Colonic mucosa (tissue), 4 donors: ENCODE data around the gene LYZL2. TPM values are rescaled to one million over a fixed set of nuclear protein-coding genes. Genes with fewer than 3 reads are reported as not detected.
"Not testable (repeated sequence)": the region's sequence is repeated elsewhere in the genome, so short reads cannot be mapped to it uniquely, and the experiment has no call there.

Experiments used
- DNase-seq: peaks from one replicate; pipeline ENCODE4 v3.0.0-alpha.2; 2020
- H3K27ac ChIP-seq: fragments of 200-600 bp; one replicate; pipeline ENCODE4 v1.8.0; 2021
- H3K27me3 ChIP-seq: fragments of 200-600 bp; one replicate; pipeline ENCODE4 v1.8.0; 2021
- H3K36me3 ChIP-seq: fragments of 200-600 bp; one replicate; pipeline ENCODE4 v1.8.0; 2021
- H3K4me1 ChIP-seq: fragments of 200-600 bp; one replicate; pipeline ENCODE4 v1.8.0; 2021; ENCODE audit warnings: mild to moderate bottlenecking
- H3K4me3 ChIP-seq: fragments of 200-600 bp; one replicate; pipeline ENCODE4 v1.8.0; 2021
- H3K9ac ChIP-seq, 2 donors: one replicate each; pipeline ENCODE4 v1.7.0; 2013; ENCODE audit warnings: control low read depth in 2 of 2, low read depth in 2 of 2, low read length in 2 of 2
- H3K9me3 ChIP-seq: fragments of 200-600 bp; one replicate; pipeline ENCODE4 v1.8.0; 2021
- intact Hi-C: fragments of 100-400 bp; cut with DNase I; formaldehyde crosslinking; loops from one replicate; pipeline ENCODE4 v1.14.1; 2022
- total RNA-seq, 2 donors: library from RNA; stranded (reverse); fragmentation: NEBNext Ultra II Directional in 1 of 2; extraction: Animal tissue kit (Norgen Biotek cat#: 25700) in 1 of 2; gene quantifications; one replicate each; pipeline ENCODE4 v1.2.1, GENCODE V29; 2021
- TF ChIP-seq, protein P1 (sequence below): fragments of 200-600 bp; IDR thresholded peaks from one replicate; pipeline ENCODE4 v1.8.0; 2022; ENCODE audit warnings: antibody characterized with exemption, mild to moderate bottlenecking
- donor health status: healthy.
- donor health status: DM: no; HTN: no; CAD: no.
- donor health status: DM: no; HTN: no; CAD: no.

The LYZL2 gene
- total RNA-seq, 2 donors from 2014 or later, result not detected

DNA sequence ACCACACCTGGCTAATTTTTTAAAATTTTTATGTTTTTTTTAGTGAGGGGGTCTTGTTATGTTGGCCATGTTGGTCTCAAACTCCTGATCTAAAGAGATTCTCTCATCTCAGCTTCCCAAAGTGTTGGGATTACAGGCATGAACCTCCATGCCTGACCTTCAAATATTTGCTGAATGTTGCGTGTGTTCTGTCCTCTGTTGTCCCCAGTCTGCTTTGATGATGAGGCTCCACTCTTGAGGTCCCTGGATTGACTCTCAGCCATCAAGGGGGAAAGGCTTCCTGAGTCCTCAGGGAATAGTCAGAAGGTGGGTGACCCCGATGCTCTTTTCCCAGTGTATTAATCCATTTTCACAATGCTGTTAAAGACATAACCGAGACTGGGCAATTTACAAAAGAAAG is 26.0 kb downstream of the LYZL2 start:
- intact Hi-C loops, result no loop called here
- Histone ChIP-seq H3K27ac (no peak overlapping the region), H3K4me1 (no peaks in the 10 kb centered on the region), H3K27me3 (no peaks in the 10 kb centered on the region), H3K9me3 (no peaks in the 10 kb centered on the region), H3K36me3 (no peaks in the 10 kb centered on the region), H3K4me3 (no peak overlapping the region), H3K9ac (no peak overlapping the region)
- TF ChIP-seq, protein P1, sequence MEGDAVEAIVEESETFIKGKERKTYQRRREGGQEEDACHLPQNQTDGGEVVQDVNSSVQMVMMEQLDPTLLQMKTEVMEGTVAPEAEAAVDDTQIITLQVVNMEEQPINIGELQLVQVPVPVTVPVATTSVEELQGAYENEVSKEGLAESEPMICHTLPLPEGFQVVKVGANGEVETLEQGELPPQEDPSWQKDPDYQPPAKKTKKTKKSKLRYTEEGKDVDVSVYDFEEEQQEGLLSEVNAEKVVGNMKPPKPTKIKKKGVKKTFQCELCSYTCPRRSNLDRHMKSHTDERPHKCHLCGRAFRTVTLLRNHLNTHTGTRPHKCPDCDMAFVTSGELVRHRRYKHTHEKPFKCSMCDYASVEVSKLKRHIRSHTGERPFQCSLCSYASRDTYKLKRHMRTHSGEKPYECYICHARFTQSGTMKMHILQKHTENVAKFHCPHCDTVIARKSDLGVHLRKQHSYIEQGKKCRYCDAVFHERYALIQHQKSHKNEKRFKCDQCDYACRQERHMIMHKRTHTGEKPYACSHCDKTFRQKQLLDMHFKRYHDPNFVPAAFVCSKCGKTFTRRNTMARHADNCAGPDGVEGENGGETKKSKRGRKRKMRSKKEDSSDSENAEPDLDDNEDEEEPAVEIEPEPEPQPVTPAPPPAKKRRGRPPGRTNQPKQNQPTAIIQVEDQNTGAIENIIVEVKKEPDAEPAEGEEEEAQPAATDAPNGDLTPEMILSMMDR, result no peak
- no peak for DNase-seq

GRCh38 chr10:30602747-30603146 is 26.8 kb downstream of the LYZL2 start:
- Histone ChIP-seq H3K9ac (no peak overlapping the region), H3K36me3 (no peaks in the 10 kb centered on the region), H3K27me3 (no peaks in the 10 kb centered on the region), H3K4me3 (no peak overlapping the region), H3K4me1 (no peaks in the 10 kb centered on the region), H3K9me3 (no peaks in the 10 kb centered on the region), H3K27ac (no peak overlapping the region)
- TF ChIP-seq, protein P1, result no peak
- intact Hi-C loops, result no loop called here
- DNase-seq, result no peak

GRCh38 chr10:30600005-30600404 is 29.5 kb downstream of the LYZL2 start:
- no peak for DNase-seq
- H3K4me3 ChIP-seq, result no peak overlapping the region
- intact Hi-C loops, result no loop called here
- TF ChIP-seq, protein P1, result no peak
- H3K36me3 ChIP-seq, result no peaks in the 10 kb centered on the region
- no peak overlapping the region for H3K27ac ChIP-seq
- no peaks in the 10 kb centered on the region for H3K9me3 ChIP-seq
- H3K9ac ChIP-seq, result no peak overlapping the region
- no peaks in the 10 kb centered on the region for H3K4me1 ChIP-seq
- no peaks in the 10 kb centered on the region for H3K27me3 ChIP-seq

DNA sequence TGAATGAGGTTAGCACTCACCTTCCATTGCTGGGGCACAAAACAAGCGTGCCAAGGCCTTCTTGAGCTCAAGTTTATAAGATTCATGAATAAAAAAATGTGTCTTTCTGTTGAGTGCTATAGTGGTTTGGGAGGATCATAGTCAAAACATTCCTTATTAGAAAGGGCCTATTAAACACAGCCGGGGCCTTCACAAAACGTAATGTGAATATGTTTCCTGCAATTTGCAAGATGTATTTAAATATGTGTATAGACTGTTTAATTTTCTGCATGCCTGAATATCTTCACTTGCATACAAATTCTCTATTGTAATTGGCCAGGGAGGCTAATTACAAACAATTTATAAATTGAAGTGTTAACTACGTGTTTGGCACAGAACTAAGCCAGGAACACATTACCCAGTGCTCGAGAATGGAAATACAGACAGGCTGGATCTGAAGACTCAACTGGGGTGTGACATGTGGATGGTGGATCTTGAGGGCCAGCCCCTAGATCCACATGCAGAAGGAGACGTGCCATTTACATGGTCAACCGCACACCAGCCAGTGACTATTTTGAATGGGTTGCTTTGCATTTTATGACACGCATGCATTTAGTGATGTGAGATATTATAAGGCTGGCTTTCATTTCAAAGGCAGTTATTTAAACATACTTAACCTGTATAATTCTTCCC is 31.3 kb downstream of the LYZL2 start:
- intact Hi-C loops, result no loop called here
- DNase-seq, result no peak
- no peaks in the 10 kb centered on the region for H3K9me3 ChIP-seq
- no peaks in the 10 kb centered on the region for H3K36me3 ChIP-seq
- TF ChIP-seq, protein P1, result no peak
- H3K4me3 ChIP-seq, result no peak overlapping the region
- no peak overlapping the region for H3K27ac ChIP-seq
- no peak overlapping the region for H3K9ac ChIP-seq
- no peaks in the 10 kb centered on the region for H3K27me3 ChIP-seq
- H3K4me1 ChIP-seq, result no peaks in the 10 kb centered on the region

GRCh38 chr10:30597433-30597824 is 32.1 kb downstream of the LYZL2 start:
- not testable (repeated sequence) for H3K4me3 ChIP-seq

GRCh38 chr10:30596493-30597432 is 32.8 kb downstream of the LYZL2 start:
- H3K4me3 ChIP-seq, H3K9ac ChIP-seq, intact Hi-C loops, H3K4me1 ChIP-seq, H3K36me3 ChIP-seq, DNase-seq, H3K27me3 ChIP-seq, H3K27ac ChIP-seq, H3K9me3 ChIP-seq: not testable (repeated sequence)

More at GRCh38 chr10:30597433-30597824, 32.1 kb downstream of the LYZL2 start:
- H3K27me3 ChIP-seq, H3K36me3 ChIP-seq, H3K9me3 ChIP-seq, DNase-seq, H3K27ac ChIP-seq, intact Hi-C loops, H3K4me1 ChIP-seq, H3K9ac ChIP-seq: not testable (repeated sequence)
